OCI-LY7 (cell line): Measurements from ENCODE around the gene TEX9.

Source experiments
- EZH2phosphoT487 ChIP-seq: fragments of 200-600 bp; sonication (generic); IDR thresholded peaks from 2 replicates; pipeline ENCODE4 v1.6.1; 2018; ENCODE audit warnings: low read depth, borderline replicate concordance, mild to moderate bottlenecking, mixed run types, antibody characterized with exemption, low read length, moderate library complexity, mixed read lengths
- TF ChIP-seq, protein P1 (sequence below): fragments of 200-600 bp; sonication (generic); conservative IDR thresholded peaks from 2 replicates; pipeline ENCODE4 v1.5.1; 2014; ENCODE audit warnings: mild to moderate bottlenecking, antibody characterized with exemption, low read length, moderate library complexity, mixed read lengths

- TF ChIP-seq, protein P1, sequence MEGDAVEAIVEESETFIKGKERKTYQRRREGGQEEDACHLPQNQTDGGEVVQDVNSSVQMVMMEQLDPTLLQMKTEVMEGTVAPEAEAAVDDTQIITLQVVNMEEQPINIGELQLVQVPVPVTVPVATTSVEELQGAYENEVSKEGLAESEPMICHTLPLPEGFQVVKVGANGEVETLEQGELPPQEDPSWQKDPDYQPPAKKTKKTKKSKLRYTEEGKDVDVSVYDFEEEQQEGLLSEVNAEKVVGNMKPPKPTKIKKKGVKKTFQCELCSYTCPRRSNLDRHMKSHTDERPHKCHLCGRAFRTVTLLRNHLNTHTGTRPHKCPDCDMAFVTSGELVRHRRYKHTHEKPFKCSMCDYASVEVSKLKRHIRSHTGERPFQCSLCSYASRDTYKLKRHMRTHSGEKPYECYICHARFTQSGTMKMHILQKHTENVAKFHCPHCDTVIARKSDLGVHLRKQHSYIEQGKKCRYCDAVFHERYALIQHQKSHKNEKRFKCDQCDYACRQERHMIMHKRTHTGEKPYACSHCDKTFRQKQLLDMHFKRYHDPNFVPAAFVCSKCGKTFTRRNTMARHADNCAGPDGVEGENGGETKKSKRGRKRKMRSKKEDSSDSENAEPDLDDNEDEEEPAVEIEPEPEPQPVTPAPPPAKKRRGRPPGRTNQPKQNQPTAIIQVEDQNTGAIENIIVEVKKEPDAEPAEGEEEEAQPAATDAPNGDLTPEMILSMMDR: no peak
- TF ChIP-seq EZH2phosphoT487: no peak
These were observed 22.6 kb upstream of the TEX9 start for GRCh38 chr15:56342653-56343052.
